GM12864 (cell line): ENCODE results near the gene DAB2IP.

Source experiments
- DNase-seq: peaks from one replicate; pipeline ENCODE4 v3.0.0-alpha.2; 2011; ENCODE audit warnings: low read depth
- H3K4me3 ChIP-seq: 2 replicates; pipeline ENCODE4 v1.5.1; 2011; ENCODE audit warnings: mild to moderate bottlenecking, low read depth, low read length, control low read depth
- TF ChIP-seq, protein P1 (sequence below): IDR thresholded peaks from 2 replicates; pipeline ENCODE4 v1.5.1; 2011; ENCODE audit warnings: low read depth, mild to moderate bottlenecking, moderate library complexity, low read length, control low read depth, inconsistent platforms; ENCODE audit errors: missing control alignments

The DAB2IP gene

GRCh38 chr9:121776001-121776738, 124.7 kb downstream of the DAB2IP start:
- TF ChIP-seq, protein P1, sequence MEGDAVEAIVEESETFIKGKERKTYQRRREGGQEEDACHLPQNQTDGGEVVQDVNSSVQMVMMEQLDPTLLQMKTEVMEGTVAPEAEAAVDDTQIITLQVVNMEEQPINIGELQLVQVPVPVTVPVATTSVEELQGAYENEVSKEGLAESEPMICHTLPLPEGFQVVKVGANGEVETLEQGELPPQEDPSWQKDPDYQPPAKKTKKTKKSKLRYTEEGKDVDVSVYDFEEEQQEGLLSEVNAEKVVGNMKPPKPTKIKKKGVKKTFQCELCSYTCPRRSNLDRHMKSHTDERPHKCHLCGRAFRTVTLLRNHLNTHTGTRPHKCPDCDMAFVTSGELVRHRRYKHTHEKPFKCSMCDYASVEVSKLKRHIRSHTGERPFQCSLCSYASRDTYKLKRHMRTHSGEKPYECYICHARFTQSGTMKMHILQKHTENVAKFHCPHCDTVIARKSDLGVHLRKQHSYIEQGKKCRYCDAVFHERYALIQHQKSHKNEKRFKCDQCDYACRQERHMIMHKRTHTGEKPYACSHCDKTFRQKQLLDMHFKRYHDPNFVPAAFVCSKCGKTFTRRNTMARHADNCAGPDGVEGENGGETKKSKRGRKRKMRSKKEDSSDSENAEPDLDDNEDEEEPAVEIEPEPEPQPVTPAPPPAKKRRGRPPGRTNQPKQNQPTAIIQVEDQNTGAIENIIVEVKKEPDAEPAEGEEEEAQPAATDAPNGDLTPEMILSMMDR: no peak
- no peak overlapping the region for H3K4me3 ChIP-seq
- DNase-seq: no peak

DNA sequence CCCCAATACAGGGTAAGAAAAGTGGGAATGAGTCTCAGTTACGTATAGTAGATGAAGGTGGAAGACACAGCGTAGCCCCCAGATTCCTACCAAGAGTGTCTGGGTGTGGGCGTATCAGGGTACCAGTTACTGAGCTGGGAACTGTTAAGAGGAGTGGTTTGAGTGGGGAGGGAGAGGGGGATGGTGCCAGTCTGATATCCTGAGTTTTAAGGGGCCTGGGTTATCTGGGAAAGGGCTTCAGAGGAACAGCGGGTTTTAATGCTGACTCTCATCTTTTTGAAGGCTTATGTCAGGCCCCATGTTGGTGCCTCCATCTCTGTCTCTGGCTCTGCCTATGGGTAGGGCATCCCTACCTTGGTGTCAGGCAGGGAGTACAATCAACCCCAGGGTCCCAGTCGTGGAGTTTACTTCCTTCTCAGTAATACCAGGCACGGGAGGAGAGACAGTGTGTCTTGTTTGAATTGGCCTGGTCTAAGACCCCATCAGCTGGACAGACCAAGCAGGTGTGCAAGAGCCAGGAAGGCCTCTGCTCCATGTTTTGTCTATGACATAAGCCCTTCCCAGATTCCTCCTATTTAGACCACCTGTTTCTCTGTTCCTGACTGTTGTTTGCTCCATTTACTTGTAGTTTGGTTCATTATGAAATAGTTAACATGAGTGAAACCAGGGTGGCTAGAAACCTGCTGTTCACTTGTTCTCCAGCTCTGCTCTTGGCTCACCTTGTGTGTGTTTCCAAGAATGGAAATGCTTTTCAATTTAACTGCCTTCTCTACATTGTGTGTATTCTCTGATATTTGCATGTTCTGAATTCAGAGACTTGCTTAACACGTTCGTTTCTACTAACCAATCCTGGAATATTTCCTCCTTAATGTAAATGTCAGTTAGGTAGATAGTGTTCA, 125.6 kb downstream of the DAB2IP start:
- TF ChIP-seq, protein P1: no peak
- DNase-seq: no peak
- no peak overlapping the region for H3K4me3 ChIP-seq

DNA sequence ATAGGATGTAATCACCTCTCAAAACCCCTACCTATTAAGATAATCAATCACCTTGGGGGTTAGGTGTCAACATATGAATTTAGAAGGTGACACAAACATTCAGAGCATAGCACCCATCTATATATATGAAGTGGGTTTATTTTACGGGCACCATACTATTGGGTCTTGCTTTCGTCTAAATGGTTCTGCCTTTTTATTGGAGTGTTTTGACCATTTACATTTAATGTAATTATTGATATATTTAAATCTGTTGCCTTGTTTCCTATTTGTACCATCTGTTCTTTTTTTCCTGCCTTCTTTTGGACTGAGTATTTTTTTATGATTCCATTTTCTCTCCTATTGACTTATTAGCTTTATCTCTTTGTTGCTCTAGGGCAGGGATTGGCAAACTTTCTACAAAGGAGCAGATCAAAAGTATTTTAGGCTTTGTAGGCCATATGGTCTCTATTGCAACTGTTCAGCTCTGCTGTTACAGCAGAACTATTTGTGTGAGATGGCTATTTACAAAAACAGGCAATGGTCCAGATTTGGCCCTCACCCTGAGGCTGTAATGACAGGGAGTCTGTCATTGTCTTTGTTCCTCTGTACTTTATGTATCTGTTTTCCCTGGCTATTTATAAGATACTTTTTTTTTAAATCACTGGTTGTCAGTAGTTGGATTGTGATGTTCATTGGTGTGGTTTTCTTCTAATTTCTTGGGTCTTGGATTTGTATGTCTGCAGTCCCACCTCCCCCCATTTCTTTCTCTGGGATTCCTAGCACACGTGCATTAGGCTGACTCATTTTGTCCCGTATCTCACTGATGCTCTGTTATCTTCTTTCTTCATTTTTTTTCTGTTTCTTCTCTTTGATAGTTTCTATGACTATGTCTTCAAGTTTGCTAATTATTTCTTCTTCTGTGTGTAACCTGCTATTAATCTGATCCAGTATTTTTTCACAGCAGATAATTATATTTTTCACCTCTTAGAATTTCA, 127.1 kb downstream of the DAB2IP start:
- DNase-seq: no peak
- TF ChIP-seq, protein P1: no peak
- H3K4me3 ChIP-seq: no peak overlapping the region

- no peak overlapping the region for H3K4me3 ChIP-seq
- DNase-seq: no peak
- TF ChIP-seq, protein P1: no peak
Measured at GRCh38 chr9:121779381-121780117, 128.1 kb downstream of the DAB2IP start.

- no peak overlapping the region for H3K4me3 ChIP-seq
- TF ChIP-seq, protein P1: no peak
- no peak for DNase-seq
Measured at GRCh38 chr9:121780177-121781040, 129.0 kb downstream of the DAB2IP start.
